ENCODE data around the gene ZNF106.

Gene ZNF106

GRCh38 chr15:42364529-42364928, 126.4 kb downstream of the ZNF106 start:
- no peak for DNase-seq
- no peaks in the 10 kb centered on the region for H3K9me3 Mint-ChIP-seq
- no peak for ATAC-seq (replicated peaks)
- no peaks in the 10 kb centered on the region for H3K36me3 Mint-ChIP-seq (ENCODE audit: insufficient read depth)
- H3K27me3 Mint-ChIP-seq: no peaks in the 10 kb centered on the region
- H3K27ac Mint-ChIP-seq: no peak overlapping the region
- H3K4me3 Mint-ChIP-seq: no peak overlapping the region
- no peaks in the 10 kb centered on the region for H3K4me1 Mint-ChIP-seq (ENCODE audit: low read depth in 2 of 2)

GRCh38 chr15:42363942-42364341, 127.0 kb downstream of the ZNF106 start:
- ATAC-seq (replicated peaks): no peak
- no peaks in the 10 kb centered on the region for H3K9me3 Mint-ChIP-seq
- H3K27ac Mint-ChIP-seq: no peak overlapping the region
- DNase-seq: no peak
- H3K27me3 Mint-ChIP-seq: no peaks in the 10 kb centered on the region
- H3K4me3 Mint-ChIP-seq: no peak overlapping the region
- no peaks in the 10 kb centered on the region for H3K36me3 Mint-ChIP-seq (ENCODE audit: insufficient read depth)
- no peaks in the 10 kb centered on the region for H3K4me1 Mint-ChIP-seq (ENCODE audit: low read depth in 2 of 2)

GRCh38 chr15:42363487-42363886, 127.5 kb downstream of the ZNF106 start:
- Mint-ChIP-seq H3K27ac (no peak overlapping the region), H3K27me3 (no peaks in the 10 kb centered on the region), H3K36me3 (ENCODE audit: insufficient read depth) (no peaks in the 10 kb centered on the region), H3K4me3 (no peak overlapping the region), H3K9me3 (no peaks in the 10 kb centered on the region), H3K4me1 (ENCODE audit: low read depth in 2 of 2) (no peaks in the 10 kb centered on the region)
- DNase-seq: no peak
- ATAC-seq (replicated peaks): no peak

All from effector memory CD8-positive, alpha-beta T cell (primary cell).